ENCODE results near the gene WBP11.

DNA sequence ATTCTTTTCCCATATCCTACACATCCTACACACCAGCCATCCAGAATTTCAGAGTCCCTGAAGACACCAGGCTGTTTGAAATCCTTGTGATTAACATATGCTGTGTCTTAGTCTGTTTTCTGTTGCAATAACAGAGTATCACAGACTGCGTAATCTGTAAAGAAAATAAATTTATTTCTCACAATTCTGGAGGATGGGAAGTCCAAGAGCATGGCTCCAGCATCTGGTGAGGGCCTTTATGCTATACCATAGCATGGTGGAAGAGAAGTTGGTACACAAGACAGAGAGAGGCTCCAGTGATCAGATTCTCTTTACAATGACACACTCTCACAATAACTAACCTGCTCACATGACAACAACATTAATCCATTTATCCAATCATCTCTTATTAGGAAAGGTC lies 36.0 kb upstream of the WBP11 start:
- TF ChIP-seq CTCF (conservative IDR thresholded peaks at IDR 0.05; ENCODE audit: low read depth, low read length) (no peak), EZH2 (IDR thresholded peaks at IDR 0.05; ENCODE audit: borderline replicate concordance, low read depth, low read length, poor library complexity, severe bottlenecking) (no peak)
